Left ventricle myocardium inferior (tissue), 1 donor: Measurements from ENCODE around the gene MANSC1. TPM values are rescaled to one million over a fixed set of nuclear protein-coding genes. Genes with fewer than 3 reads are reported as not detected.

ENCODE experiments used
- DNase-seq: peaks from one replicate; pipeline ENCODE4 v3.0.0-alpha.2; 2020
- H3K27ac ChIP-seq: fragments of 200-600 bp; replicated peaks from 2 replicates; pipeline ENCODE4 v1.8.0; 2021
- H3K27me3 ChIP-seq: fragments of 200-600 bp; 2 replicates; pipeline ENCODE4 v1.8.0; 2021; ENCODE audit warnings: low read depth
- H3K36me3 ChIP-seq: fragments of 200-600 bp; 2 replicates; pipeline ENCODE4 v1.8.0; 2021
- H3K4me1 ChIP-seq: fragments of 200-600 bp; 2 replicates; pipeline ENCODE4 v1.8.0; 2021
- H3K4me3 ChIP-seq: fragments of 200-600 bp; 2 replicates; pipeline ENCODE4 v1.8.0; 2021; ENCODE audit warnings: mild to moderate bottlenecking, moderate library complexity
- H3K9me3 ChIP-seq: fragments of 200-600 bp; replicated peaks from 2 replicates; pipeline ENCODE4 v1.8.0; 2021
- CTCF ChIP-seq: fragments of 200-600 bp; IDR thresholded peaks from 2 replicates; pipeline ENCODE4 v1.8.0; 2021; ENCODE audit warnings: antibody characterized with exemption, mild to moderate bottlenecking, borderline replicate concordance
- intact Hi-C: fragments of 100-400 bp; cut with micrococcal nuclease; formaldehyde crosslinking; loops from one replicate; pipeline ENCODE4 v1.11.0; 2022
- total RNA-seq: library from RNA; stranded (reverse); fragmentation: NEBNext Ultra II Directional; extraction: Animal tissue kit (Norgen Biotek cat#: 25700); gene quantifications from one replicate; pipeline ENCODE4 v1.2.1, GENCODE V29; 2021
- donor health status: DM: no; HTN: yes; CAD: no; lungs with severe emphysema.

MANSC1 gene
- total RNA-seq, 1 donor from 2014 or later, result 8.7 TPM

GRCh38 chr12:12281134-12281533, 68.9 kb downstream of the MANSC1 start:
- Histone ChIP-seq H3K9me3 (peaks cover 25% of the 10 kb centered on the region), H3K4me3 (no peak overlapping the region), H3K36me3 (no peaks in the 10 kb centered on the region), H3K27me3 (no peaks in the 10 kb centered on the region), H3K27ac (no peak overlapping the region), H3K4me1 (peaks cover 11% of the 10 kb centered on the region)
- no peak for TF ChIP-seq CTCF
- no peak for DNase-seq
- intact Hi-C loops, result no loop called here

GRCh38 chr12:12278899-12279298, 71.1 kb downstream of the MANSC1 start:
- no peak for TF ChIP-seq CTCF
- H3K27me3 ChIP-seq, result no peaks in the 10 kb centered on the region
- no peaks in the 10 kb centered on the region for H3K36me3 ChIP-seq
- peaks cover 11% of the 10 kb centered on the region for H3K4me1 ChIP-seq
- no peak for DNase-seq
- intact Hi-C loops, result no loop called here
- H3K4me3 ChIP-seq, result no peak overlapping the region
- peaks cover 25% of the 10 kb centered on the region for H3K9me3 ChIP-seq
- H3K27ac ChIP-seq, result no peak overlapping the region

Other genes starting within 250 kb of the MANSC1 start
- 18.7 TPM for gene LRP6, start 83.2 kb downstream of the MANSC1 start, total RNA-seq
- 8.7 TPM for gene BORCS5, start 6.8 kb upstream of the MANSC1 start, total RNA-seq
- gene DUSP16, start 212.6 kb upstream of the MANSC1 start, total RNA-seq, result 16.4 TPM